Fibroblast of mammary gland (primary cell): ENCODE data around the gene FBXO10.
A peak's percentile ranks its signal among the peaks of the same experiment; 100 is the strongest.

ENCODE experiments used
- DNase-seq: peaks from one replicate; pipeline ENCODE4 v3.0.0-alpha.2; 2010; ENCODE audit warnings: low read depth
- H3K4me3 ChIP-seq: 2 replicates; pipeline ENCODE4 v1.5.1; 2011; ENCODE audit warnings: low read depth, mild to moderate bottlenecking, low read length, moderate library complexity; ENCODE audit not compliant: control insufficient read depth
- TF ChIP-seq, protein P1 (sequence below): conservative IDR thresholded peaks from 2 replicates; pipeline ENCODE4 v1.5.1; 2011; ENCODE audit warnings: low read depth, low read length, inconsistent platforms; ENCODE audit not compliant: control insufficient read depth, insufficient read depth

FBXO10 gene

DNA sequence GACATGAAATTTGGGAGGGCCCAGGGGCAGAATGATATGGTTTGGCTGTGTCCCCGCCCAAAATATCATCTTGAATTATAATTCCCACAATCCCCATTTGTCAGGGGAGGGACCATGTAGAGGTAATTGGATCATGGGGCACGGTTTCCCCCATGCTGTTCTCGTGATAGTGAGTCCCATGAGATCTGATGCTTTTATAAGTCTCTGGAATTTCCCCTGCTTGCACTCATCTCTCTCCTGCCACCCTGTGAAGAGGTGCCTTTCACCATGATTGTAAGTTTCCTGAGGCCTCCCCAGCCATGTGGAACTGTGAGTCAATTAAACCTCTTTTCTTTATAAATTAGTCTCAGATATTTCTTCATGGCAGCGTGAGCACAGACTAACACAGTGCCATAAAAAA, 11.3 kb downstream of the FBXO10 start:
- TF ChIP-seq, protein P1, sequence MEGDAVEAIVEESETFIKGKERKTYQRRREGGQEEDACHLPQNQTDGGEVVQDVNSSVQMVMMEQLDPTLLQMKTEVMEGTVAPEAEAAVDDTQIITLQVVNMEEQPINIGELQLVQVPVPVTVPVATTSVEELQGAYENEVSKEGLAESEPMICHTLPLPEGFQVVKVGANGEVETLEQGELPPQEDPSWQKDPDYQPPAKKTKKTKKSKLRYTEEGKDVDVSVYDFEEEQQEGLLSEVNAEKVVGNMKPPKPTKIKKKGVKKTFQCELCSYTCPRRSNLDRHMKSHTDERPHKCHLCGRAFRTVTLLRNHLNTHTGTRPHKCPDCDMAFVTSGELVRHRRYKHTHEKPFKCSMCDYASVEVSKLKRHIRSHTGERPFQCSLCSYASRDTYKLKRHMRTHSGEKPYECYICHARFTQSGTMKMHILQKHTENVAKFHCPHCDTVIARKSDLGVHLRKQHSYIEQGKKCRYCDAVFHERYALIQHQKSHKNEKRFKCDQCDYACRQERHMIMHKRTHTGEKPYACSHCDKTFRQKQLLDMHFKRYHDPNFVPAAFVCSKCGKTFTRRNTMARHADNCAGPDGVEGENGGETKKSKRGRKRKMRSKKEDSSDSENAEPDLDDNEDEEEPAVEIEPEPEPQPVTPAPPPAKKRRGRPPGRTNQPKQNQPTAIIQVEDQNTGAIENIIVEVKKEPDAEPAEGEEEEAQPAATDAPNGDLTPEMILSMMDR = no peak
- no peak overlapping the region for H3K4me3 ChIP-seq
- no peak for DNase-seq

DNA sequence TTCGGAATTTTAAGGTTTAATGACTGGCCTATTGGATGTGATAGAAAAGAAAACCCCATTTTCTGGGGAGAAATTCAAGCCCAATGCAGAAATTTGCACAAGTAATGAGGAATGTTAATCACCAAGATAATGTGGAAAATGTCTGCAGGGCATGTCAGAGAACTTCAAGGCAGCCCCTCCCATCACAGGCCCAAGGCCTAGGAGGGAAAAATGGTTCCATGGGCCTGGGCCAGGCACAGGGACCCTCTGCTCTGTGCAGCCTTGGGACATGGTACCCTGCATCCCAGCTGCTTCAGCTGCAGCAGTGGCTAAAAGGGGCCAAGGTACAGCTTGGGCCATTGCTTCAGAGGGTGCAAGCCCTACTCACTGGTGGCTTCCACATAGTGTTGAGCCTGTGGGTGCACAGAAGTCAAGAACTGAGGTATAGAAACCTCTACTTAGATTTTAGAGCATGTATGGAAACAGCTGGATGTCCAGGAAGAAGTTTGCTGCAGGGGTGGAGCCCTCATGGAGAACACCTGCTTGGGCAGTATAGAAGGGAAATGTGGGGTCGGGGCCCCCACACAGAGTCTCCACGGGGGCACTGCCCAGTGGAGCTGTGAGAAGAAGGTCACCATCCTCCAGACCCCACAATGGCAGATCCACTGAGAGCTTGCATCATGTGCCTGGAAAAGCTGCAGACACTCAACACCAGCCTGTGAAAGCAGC, 12.2 kb downstream of the FBXO10 start:
- no peak overlapping the region for H3K4me3 ChIP-seq
- DNase-seq = no peak
- TF ChIP-seq, protein P1 = no peak

DNA sequence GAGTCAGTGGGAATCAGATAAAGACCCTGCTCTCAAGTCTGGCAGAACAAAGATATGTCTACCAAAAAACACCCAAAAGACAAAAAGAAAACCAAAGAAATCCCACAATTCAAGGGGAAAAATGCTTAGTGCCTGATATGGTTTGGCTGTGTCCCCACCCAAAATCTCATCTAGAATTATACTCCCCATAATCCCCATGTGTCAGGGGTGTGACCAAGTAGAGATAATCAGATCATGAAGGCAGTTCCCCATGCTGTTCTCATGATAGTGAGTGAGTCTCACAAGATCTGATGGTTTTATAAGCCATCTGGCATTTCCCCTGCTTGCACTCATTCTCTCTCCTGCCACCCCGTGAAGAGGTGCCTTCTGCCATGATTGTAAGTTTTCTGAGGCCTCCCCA, 13.4 kb downstream of the FBXO10 start:
- H3K4me3 ChIP-seq = no peak overlapping the region
- DNase-seq = no peak
- TF ChIP-seq, protein P1 = no peak

DNA sequence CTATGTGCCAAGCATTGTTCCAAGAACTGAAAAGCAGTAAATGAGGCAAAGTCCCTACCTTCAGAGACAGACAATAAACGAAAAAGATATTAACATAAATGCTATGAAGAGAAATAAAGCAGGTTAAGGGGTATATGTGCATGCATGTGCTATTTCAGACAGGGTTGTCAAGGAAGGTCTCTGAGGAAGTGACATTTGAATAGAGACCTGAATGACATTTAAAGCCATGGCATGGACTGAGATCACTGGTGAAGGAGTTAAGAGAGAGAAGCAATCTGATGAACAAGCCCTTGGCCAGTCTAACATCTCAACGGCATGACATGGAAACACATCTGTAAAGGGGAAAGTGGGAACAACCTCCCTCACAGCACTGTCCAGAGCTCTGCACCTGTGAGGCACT, 14.5 kb downstream of the FBXO10 start:
- no peak overlapping the region for H3K4me3 ChIP-seq
- no peak for DNase-seq

DNA sequence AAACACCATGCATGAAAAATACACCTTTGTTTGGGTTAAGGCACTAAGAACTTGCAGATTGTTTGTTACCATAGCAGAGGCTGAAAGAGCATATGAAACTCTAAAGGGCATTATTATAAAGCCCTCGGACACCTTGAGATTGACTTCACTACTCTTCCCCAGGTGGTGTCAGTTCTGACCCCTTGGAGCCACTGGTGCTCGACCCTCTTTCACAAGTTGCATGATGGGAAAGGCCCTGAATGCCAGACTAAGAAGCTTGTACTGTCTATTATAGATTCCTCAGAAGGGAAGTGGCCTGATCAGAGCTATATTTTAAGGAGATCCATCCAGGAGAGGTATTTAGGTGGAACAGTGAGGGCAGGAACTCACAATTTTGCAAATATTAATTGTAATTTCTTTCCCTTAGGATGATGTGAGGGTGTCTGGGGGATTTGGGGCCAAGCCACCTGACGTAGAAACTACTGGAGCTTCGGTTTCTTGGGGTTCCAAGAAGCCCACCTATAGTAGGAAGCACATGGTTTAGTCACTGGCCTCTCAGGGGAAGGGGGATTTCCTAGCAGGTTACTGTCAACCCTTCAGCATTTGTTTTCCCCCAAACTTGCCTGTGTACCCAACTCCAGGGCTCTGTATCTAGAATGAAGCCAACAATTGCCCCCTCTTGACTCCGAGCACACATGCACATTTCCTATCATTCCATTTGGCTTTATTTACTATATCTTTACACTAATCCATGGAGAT, 16.2 kb downstream of the FBXO10 start:
- no peak for DNase-seq
- H3K4me3 ChIP-seq = no peak overlapping the region
- TF ChIP-seq, protein P1 = no peak

More for the DNA sequence above, 14.5 kb downstream of the FBXO10 start:
- TF ChIP-seq, protein P1 = no peak

DNA sequence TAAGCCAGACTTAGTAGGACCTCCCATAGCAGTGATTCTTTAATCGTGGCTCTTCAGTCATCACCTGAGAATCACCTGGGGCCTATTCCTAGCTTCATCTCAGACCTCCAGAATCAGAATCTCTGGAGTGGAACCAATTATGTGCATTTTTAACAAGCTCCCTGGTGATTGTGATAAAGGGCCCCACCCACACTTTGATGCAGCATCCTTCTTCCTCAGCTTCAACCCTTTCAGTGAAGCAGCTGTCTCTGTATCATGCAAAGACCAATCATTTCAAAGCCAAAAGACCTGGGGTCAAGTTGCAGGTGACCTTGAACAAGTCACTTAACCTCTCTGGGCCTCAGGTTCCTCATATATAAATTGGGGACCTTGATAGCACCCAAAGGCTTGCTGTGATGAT, 17.1 kb downstream of the FBXO10 start:
- DNase-seq = no peak
- TF ChIP-seq, protein P1 = no peak
- H3K4me3 ChIP-seq = no peak overlapping the region

DNA sequence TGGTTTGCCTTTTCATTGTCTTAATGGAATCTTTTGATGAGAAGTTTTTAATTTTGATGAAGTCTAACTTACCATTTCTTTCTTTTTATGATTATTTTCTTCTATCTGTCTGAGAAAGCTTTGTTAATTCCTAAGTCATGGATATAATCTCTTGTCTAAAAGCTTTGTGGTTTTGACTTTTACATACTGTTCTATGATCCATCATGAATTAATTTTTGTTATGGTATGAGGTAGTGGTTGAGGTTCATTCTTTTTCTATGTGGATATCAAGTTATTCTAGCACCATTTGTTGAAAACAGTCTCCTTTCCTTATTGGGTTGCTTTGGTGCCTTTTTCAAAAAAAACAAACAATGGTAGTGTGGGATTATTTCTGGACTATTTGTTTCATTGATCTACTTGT, 20.4 kb downstream of the FBXO10 start:
- TF ChIP-seq, protein P1 = no peak
- H3K4me3 ChIP-seq = no peak overlapping the region
- peak; percentile 60 for DNase-seq
